Neural crest cell (in vitro differentiated cells): ENCODE results near the gene DTX3L. TPM values are rescaled to one million over a fixed set of nuclear protein-coding genes. Genes with fewer than 3 reads are reported as not detected.
A peak's percentile ranks its signal among the peaks of the same experiment; 100 is the strongest.

Source experiments
- DNase-seq: peaks from one replicate; pipeline ENCODE4 v3.0.0; 2021; ENCODE audit warnings: low read depth, mixed read lengths, low spot score
- H3K27ac Mint-ChIP-seq: one replicate; pipeline ENCODE4 v1.8.0; 2021; ENCODE audit warnings: mild to moderate bottlenecking, mixed read lengths; ENCODE audit not compliant: unreplicated experiment
- H3K27me3 Mint-ChIP-seq: 2 replicates; pipeline ENCODE4 v1.8.0; 2021; ENCODE audit warnings: low read depth, mild to moderate bottlenecking, mixed read lengths
- H3K36me3 Mint-ChIP-seq: 2 replicates; pipeline ENCODE4 v1.8.0; 2021; ENCODE audit warnings: low read depth, mild to moderate bottlenecking, mixed read lengths
- H3K4me1 Mint-ChIP-seq: 2 replicates; pipeline ENCODE4 v1.8.0; 2021; ENCODE audit warnings: mixed read lengths
- H3K4me3 Mint-ChIP-seq: one replicate; pipeline ENCODE4 v1.8.0; 2021; ENCODE audit warnings: mild to moderate bottlenecking, mixed read lengths
- H3K9me3 Mint-ChIP-seq: 2 replicates; pipeline ENCODE4 v1.8.0; 2021; ENCODE audit warnings: mixed read lengths
- CTCF ChIP-seq: fragments of 200-600 bp; sonication (generic); conservative IDR thresholded peaks from 2 replicates; pipeline ENCODE4 v1.5.0; 2021; ENCODE audit warnings: antibody characterized with exemption, mild to moderate bottlenecking
- total RNA-seq: library from RNA; stranded (reverse); gene quantifications from 2 replicates; pipeline ENCODE4 v1.2.1, GENCODE V29; 2021

Gene DTX3L
- total RNA-seq, 1 donor from 2014 or later, result 4.9 TPM

- Mint-ChIP-seq H3K27ac (no peak overlapping the region), H3K36me3 (no peaks in the 10 kb centered on the region), H3K9me3 (no peaks in the 10 kb centered on the region), H3K4me3 (no peak overlapping the region), H3K27me3 (no peaks in the 10 kb centered on the region), H3K4me1 (peaks cover 9% of the 10 kb centered on the region)
- TF ChIP-seq CTCF, result no peak
- no peak for DNase-seq
These were observed 25.2 kb downstream of the DTX3L start for GRCh38 chr3:122589297-122589696.

GRCh38 chr3:122590610-122591009, 26.5 kb downstream of the DTX3L start:
- peaks cover 9% of the 10 kb centered on the region for H3K4me1 Mint-ChIP-seq
- H3K36me3 Mint-ChIP-seq, result no peaks in the 10 kb centered on the region
- no peak for TF ChIP-seq CTCF
- no peaks in the 10 kb centered on the region for H3K9me3 Mint-ChIP-seq
- DNase-seq, result no peak
- H3K27me3 Mint-ChIP-seq, result no peaks in the 10 kb centered on the region
- H3K27ac Mint-ChIP-seq, result peak overlapping the region; percentile 37
- H3K4me3 Mint-ChIP-seq, result no peak overlapping the region

- Mint-ChIP-seq H3K27ac (no peak overlapping the region), H3K4me1 (peaks cover 9% of the 10 kb centered on the region), H3K4me3 (no peak overlapping the region), H3K36me3 (no peaks in the 10 kb centered on the region), H3K27me3 (peaks cover 2% of the 10 kb centered on the region), H3K9me3 (no peaks in the 10 kb centered on the region)
- no peak for TF ChIP-seq CTCF
- no peak for DNase-seq
These were observed 29.9 kb downstream of the DTX3L start for GRCh38 chr3:122594025-122594424.

GRCh38 chr3:122598151-122598550, 34.0 kb downstream of the DTX3L start:
- no peaks in the 10 kb centered on the region for H3K36me3 Mint-ChIP-seq
- H3K4me1 Mint-ChIP-seq, result no peaks in the 10 kb centered on the region
- peaks cover 17% of the 10 kb centered on the region for H3K27me3 Mint-ChIP-seq
- no peak overlapping the region for H3K4me3 Mint-ChIP-seq
- TF ChIP-seq CTCF, result no peak
- no peak overlapping the region for H3K27ac Mint-ChIP-seq
- H3K9me3 Mint-ChIP-seq, result no peaks in the 10 kb centered on the region
- DNase-seq, result no peak

GRCh38 chr3:122598556-122598955, 34.4 kb downstream of the DTX3L start:
- TF ChIP-seq CTCF, result no peak
- DNase-seq, result no peak
- Mint-ChIP-seq H3K9me3 (no peaks in the 10 kb centered on the region), H3K4me3 (no peak overlapping the region), H3K4me1 (no peaks in the 10 kb centered on the region), H3K27me3 (peaks cover 17% of the 10 kb centered on the region), H3K27ac (no peak overlapping the region), H3K36me3 (no peaks in the 10 kb centered on the region)
